ENCODE results near the gene SLC31A2. TPM values are rescaled to one million over a fixed set of nuclear protein-coding genes. Genes with fewer than 3 reads are reported as not detected.

The SLC31A2 gene
- total RNA-seq, 1 donor from 2014 or later: 7.1 TPM

DNA sequence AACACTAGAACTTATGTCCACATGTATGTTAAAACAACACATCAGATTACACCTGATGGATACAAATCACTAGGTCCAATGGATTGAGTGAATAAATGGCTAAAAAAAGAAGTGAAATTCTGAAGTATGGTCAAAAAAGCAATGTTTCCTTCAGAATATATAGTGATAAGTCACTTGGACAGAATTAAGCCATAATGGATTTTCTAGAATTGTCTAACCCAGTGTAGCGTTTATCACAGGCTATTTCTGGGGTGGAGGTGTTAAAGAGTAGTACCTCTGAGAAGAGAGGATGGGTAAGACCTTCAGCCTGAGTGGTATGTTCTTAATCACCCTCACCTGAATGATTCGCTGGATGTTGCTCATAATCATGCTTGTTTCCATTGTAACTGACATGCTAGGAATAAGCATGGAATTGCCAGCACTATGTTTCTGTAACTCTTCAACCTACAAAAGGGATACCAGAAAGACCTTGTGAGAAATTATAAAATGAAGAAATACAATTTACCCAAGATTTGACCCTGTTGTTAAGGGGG is 33.2 kb downstream of the SLC31A2 start:
- Histone ChIP-seq H3K36me3 (ENCODE audit: insufficient read depth, low read length) (peaks cover 55% of the 10 kb centered on the region), H3K9ac (ENCODE audit: low read length) (no peak overlapping the region), H3K27ac (ENCODE audit: low read depth, low read length) (no peak overlapping the region), H3K79me2 (ENCODE audit: insufficient read depth, low read length) (no peaks in the 10 kb centered on the region), H3K4me3 (ENCODE audit: insufficient read depth, low read depth, low read length) (no peak overlapping the region), H3K9me3 (ENCODE audit: insufficient read depth, low read depth, low read length) (no peaks in the 10 kb centered on the region), H4K20me1 (ENCODE audit: insufficient read depth, low read length) (no peaks in the 10 kb centered on the region), H3K4me1 (ENCODE audit: insufficient read depth, low read length) (peaks cover 10% of the 10 kb centered on the region), H3K4me2 (ENCODE audit: low read length) (no peak overlapping the region), H3K27me3 (ENCODE audit: insufficient read depth, low read length) (no peaks in the 10 kb centered on the region), H2AFZ (ENCODE audit: low read depth, low read length) (no peak overlapping the region)
- no peak for DNase-seq (ENCODE audit: low read depth)
- H3K36me3 Mint-ChIP-seq (ENCODE audit: low read depth, unreplicated experiment): peaks cover 17% of the 10 kb centered on the region
- H3K27me3 Mint-ChIP-seq (ENCODE audit: low read depth, unreplicated experiment): no peaks in the 10 kb centered on the region
- H3K4me3 Mint-ChIP-seq (ENCODE audit: unreplicated experiment): no peak overlapping the region
- peaks cover 16% of the 10 kb centered on the region for H3K4me1 Mint-ChIP-seq (ENCODE audit: low read depth, unreplicated experiment)
- no peak for TF ChIP-seq EZH2 (IDR thresholded peaks at IDR 0.05; ENCODE audit: insufficient read depth, low read length)
- TF ChIP-seq, protein P1, sequence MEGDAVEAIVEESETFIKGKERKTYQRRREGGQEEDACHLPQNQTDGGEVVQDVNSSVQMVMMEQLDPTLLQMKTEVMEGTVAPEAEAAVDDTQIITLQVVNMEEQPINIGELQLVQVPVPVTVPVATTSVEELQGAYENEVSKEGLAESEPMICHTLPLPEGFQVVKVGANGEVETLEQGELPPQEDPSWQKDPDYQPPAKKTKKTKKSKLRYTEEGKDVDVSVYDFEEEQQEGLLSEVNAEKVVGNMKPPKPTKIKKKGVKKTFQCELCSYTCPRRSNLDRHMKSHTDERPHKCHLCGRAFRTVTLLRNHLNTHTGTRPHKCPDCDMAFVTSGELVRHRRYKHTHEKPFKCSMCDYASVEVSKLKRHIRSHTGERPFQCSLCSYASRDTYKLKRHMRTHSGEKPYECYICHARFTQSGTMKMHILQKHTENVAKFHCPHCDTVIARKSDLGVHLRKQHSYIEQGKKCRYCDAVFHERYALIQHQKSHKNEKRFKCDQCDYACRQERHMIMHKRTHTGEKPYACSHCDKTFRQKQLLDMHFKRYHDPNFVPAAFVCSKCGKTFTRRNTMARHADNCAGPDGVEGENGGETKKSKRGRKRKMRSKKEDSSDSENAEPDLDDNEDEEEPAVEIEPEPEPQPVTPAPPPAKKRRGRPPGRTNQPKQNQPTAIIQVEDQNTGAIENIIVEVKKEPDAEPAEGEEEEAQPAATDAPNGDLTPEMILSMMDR (IDR thresholded peaks at IDR 0.05; ENCODE audit: insufficient read depth, low read depth, low read length): no peak
- no peak overlapping the region for H3K27ac Mint-ChIP-seq (ENCODE audit: unreplicated experiment)
- H3K9me3 Mint-ChIP-seq (ENCODE audit: unreplicated experiment): no peaks in the 10 kb centered on the region
- no peak for FAIRE-seq

DNA sequence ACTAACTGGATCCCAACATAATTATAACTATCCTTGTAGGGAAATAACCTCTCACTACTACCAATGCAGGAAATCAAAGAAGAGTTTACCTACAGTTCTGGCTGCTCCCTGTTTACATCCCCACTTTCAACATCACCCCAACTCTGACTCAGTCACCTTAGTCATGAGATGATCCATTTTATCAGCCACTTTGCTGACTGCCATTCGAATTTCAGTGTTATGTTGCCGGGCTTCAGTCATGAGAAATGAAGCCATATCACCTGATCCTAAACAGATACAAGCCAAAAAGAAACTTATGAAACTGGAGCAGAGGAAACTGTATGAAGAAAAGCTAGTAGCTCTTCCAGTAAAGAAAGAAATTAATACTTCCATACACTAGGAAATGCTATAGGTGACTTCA is 33.7 kb downstream of the SLC31A2 start:
- Mint-ChIP-seq H3K9me3 (ENCODE audit: unreplicated experiment) (no peaks in the 10 kb centered on the region), H3K4me1 (ENCODE audit: low read depth, unreplicated experiment) (peaks cover 16% of the 10 kb centered on the region), H3K27me3 (ENCODE audit: low read depth, unreplicated experiment) (no peaks in the 10 kb centered on the region), H3K4me3 (ENCODE audit: unreplicated experiment) (no peak overlapping the region), H3K36me3 (ENCODE audit: low read depth, unreplicated experiment) (peaks cover 17% of the 10 kb centered on the region), H3K27ac (ENCODE audit: unreplicated experiment) (no peak overlapping the region)
- H3K4me1 ChIP-seq (ENCODE audit: insufficient read depth, low read length): peaks cover 10% of the 10 kb centered on the region
- TF ChIP-seq, protein P1 (IDR thresholded peaks at IDR 0.05; ENCODE audit: insufficient read depth, low read depth, low read length): no peak
- no peak for TF ChIP-seq EZH2 (IDR thresholded peaks at IDR 0.05; ENCODE audit: insufficient read depth, low read length)
- H3K4me3 ChIP-seq (ENCODE audit: insufficient read depth, low read depth, low read length): no peak overlapping the region
- no peak overlapping the region for H2AFZ ChIP-seq (ENCODE audit: low read depth, low read length)
- DNase-seq (ENCODE audit: low read depth): no peak
- no peak overlapping the region for H3K4me2 ChIP-seq (ENCODE audit: low read length)
- peaks cover 55% of the 10 kb centered on the region for H3K36me3 ChIP-seq (ENCODE audit: insufficient read depth, low read length)
- FAIRE-seq: no peak
- H3K9me3 ChIP-seq (ENCODE audit: insufficient read depth, low read depth, low read length): no peaks in the 10 kb centered on the region
- no peak overlapping the region for H3K9ac ChIP-seq (ENCODE audit: low read length)
- H3K79me2 ChIP-seq (ENCODE audit: insufficient read depth, low read length): no peaks in the 10 kb centered on the region
- no peaks in the 10 kb centered on the region for H4K20me1 ChIP-seq (ENCODE audit: insufficient read depth, low read length)
- H3K27me3 ChIP-seq (ENCODE audit: insufficient read depth, low read length): no peaks in the 10 kb centered on the region
- no peak overlapping the region for H3K27ac ChIP-seq (ENCODE audit: low read depth, low read length)

- Histone ChIP-seq H3K27ac (ENCODE audit: low read depth, low read length) (no peak overlapping the region), H3K9me3 (ENCODE audit: insufficient read depth, low read depth, low read length) (no peaks in the 10 kb centered on the region), H3K27me3 (ENCODE audit: insufficient read depth, low read length) (no peaks in the 10 kb centered on the region), H3K4me1 (ENCODE audit: insufficient read depth, low read length) (peaks cover 10% of the 10 kb centered on the region), H3K4me3 (ENCODE audit: insufficient read depth, low read depth, low read length) (no peak overlapping the region), H4K20me1 (ENCODE audit: insufficient read depth, low read length) (no peaks in the 10 kb centered on the region), H3K79me2 (ENCODE audit: insufficient read depth, low read length) (no peaks in the 10 kb centered on the region), H3K4me2 (ENCODE audit: low read length) (no peak overlapping the region), H3K9ac (ENCODE audit: low read length) (no peak overlapping the region), H3K36me3 (ENCODE audit: insufficient read depth, low read length) (peaks cover 58% of the 10 kb centered on the region), H2AFZ (ENCODE audit: low read depth, low read length) (no peak overlapping the region)
- FAIRE-seq: no peak
- peaks cover 16% of the 10 kb centered on the region for H3K4me1 Mint-ChIP-seq (ENCODE audit: low read depth, unreplicated experiment)
- TF ChIP-seq, protein P1 (IDR thresholded peaks at IDR 0.05; ENCODE audit: insufficient read depth, low read depth, low read length): no peak
- TF ChIP-seq EZH2 (IDR thresholded peaks at IDR 0.05; ENCODE audit: insufficient read depth, low read length): no peak
- H3K9me3 Mint-ChIP-seq (ENCODE audit: unreplicated experiment): no peaks in the 10 kb centered on the region
- no peak overlapping the region for H3K27ac Mint-ChIP-seq (ENCODE audit: unreplicated experiment)
- DNase-seq (ENCODE audit: low read depth): peak; percentile 11
- H3K36me3 Mint-ChIP-seq (ENCODE audit: low read depth, unreplicated experiment): peaks cover 17% of the 10 kb centered on the region
- H3K4me3 Mint-ChIP-seq (ENCODE audit: unreplicated experiment): no peak overlapping the region
- no peaks in the 10 kb centered on the region for H3K27me3 Mint-ChIP-seq (ENCODE audit: low read depth, unreplicated experiment)
Measured at GRCh38 chr9:113185271-113185670, 34.5 kb downstream of the SLC31A2 start.

Measured in astrocyte (in vitro differentiated cells and primary cell).